ENCODE data around the gene CEACAM1.
"Not testable (repeated sequence)": the region's sequence is repeated elsewhere in the genome, so short reads cannot be mapped to it uniquely, and the experiment has no call there.

Gene CEACAM1

GRCh38 chr19:42494321-42494720 lies 34.0 kb downstream of the CEACAM1 start:
- no peak overlapping the region for H3K4me3 ChIP-seq (replicated peaks; ENCODE audit: low read depth, low read length)
- H3K36me3 ChIP-seq (ENCODE audit: control insufficient read depth, insufficient read depth, low read length), result no peaks in the 10 kb centered on the region
- no peak for DNase-seq (ENCODE audit: extremely low read depth, insufficient read length)
- no peaks in the 10 kb centered on the region for H3K27me3 ChIP-seq (replicated peaks; ENCODE audit: control insufficient read depth, insufficient read depth, low read length)
- TF ChIP-seq CTCF (IDR thresholded peaks at IDR 0.05; ENCODE audit: insufficient read depth, low read length, poor library complexity, severe bottlenecking), result no peak

- no peak for DNase-seq (ENCODE audit: extremely low read depth, insufficient read length)
- no peak overlapping the region for H3K4me3 ChIP-seq (replicated peaks; ENCODE audit: low read depth, low read length)
- no peaks in the 10 kb centered on the region for H3K27me3 ChIP-seq (replicated peaks; ENCODE audit: control insufficient read depth, insufficient read depth, low read length)
- no peak for TF ChIP-seq CTCF (IDR thresholded peaks at IDR 0.05; ENCODE audit: insufficient read depth, low read length, poor library complexity, severe bottlenecking)
- no peaks in the 10 kb centered on the region for H3K36me3 ChIP-seq (ENCODE audit: control insufficient read depth, insufficient read depth, low read length)
Observed at GRCh38 chr19:42488783-42489521, 39.3 kb downstream of the CEACAM1 start.

GRCh38 chr19:42487798-42488178 lies 40.5 kb downstream of the CEACAM1 start:
- no peaks in the 10 kb centered on the region for H3K36me3 ChIP-seq (ENCODE audit: control insufficient read depth, insufficient read depth, low read length)
- DNase-seq (ENCODE audit: extremely low read depth, insufficient read length), result no peak
- no peak for TF ChIP-seq CTCF (IDR thresholded peaks at IDR 0.05; ENCODE audit: insufficient read depth, low read length, poor library complexity, severe bottlenecking)
- no peak overlapping the region for H3K4me3 ChIP-seq (replicated peaks; ENCODE audit: low read depth, low read length)
- H3K27me3 ChIP-seq (replicated peaks; ENCODE audit: control insufficient read depth, insufficient read depth, low read length), result no peaks in the 10 kb centered on the region

DNA sequence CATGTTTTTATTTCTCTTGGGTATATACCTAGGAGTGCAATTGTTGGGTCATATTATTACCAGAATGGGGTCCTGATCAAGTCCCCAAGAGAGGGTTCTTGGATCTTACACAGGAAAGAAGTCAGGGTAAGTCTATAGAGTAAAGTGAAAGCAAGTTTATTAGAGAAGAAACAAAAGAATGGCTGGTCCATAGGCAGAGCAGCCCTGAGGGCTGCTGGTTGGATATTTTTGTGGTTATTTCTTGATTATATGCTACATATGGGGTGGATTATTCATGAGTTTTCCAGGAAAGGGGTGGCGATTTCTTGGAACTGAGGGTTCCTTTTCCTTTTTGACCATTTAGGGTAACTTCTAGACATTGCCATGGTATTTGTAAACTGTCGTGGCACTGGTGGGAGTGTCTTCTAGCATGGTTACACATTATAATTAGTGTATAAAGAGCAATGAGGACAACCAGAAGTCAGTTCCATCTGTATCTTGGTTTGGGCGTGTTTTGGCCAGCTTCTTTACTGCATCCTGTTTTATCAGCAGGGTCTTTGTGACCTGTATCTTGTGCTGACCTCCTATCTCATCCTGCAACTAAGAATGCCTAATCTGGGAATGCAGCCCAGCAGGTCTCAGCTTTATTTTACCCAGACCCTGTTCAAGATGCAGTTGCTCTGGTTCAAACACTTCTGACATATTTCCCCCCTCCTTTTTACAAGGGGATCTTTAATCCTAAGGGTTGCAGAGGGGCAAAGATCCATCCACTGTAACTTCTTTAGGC lies 41.1 kb downstream of the CEACAM1 start:
- no peak for DNase-seq (ENCODE audit: extremely low read depth, insufficient read length)
- H3K36me3 ChIP-seq (ENCODE audit: control insufficient read depth, insufficient read depth, low read length), result no peaks in the 10 kb centered on the region
- H3K27me3 ChIP-seq (replicated peaks; ENCODE audit: control insufficient read depth, insufficient read depth, low read length), result no peaks in the 10 kb centered on the region
- H3K4me3 ChIP-seq (replicated peaks; ENCODE audit: low read depth, low read length), result no peak overlapping the region
- TF ChIP-seq CTCF (IDR thresholded peaks at IDR 0.05; ENCODE audit: insufficient read depth, low read length, poor library complexity, severe bottlenecking), result no peak

DNA sequence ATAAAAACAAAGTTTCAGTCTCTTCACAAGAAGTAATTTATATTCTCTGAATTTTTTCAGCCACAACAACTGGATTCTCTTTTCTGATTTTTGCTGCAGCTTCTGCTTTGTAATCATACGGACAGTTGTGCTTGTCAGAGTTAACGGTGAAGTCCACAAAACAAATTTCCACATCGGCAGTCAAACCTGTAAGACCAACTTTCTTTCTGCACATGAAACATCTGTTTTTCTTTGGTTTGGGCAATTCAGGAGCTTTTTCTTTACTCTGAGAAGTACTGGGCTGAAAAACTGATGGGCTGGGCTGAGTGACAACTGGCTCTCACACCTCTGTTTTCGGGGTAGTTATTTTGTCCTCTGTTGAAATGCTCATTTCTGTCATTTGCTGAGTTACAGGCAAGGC lies 43.2 kb downstream of the CEACAM1 start:
- H3K36me3 ChIP-seq (ENCODE audit: control insufficient read depth, insufficient read depth, low read length); DNase-seq (ENCODE audit: extremely low read depth, insufficient read length); H3K27me3 ChIP-seq (replicated peaks; ENCODE audit: control insufficient read depth, insufficient read depth, low read length); H3K4me3 ChIP-seq (replicated peaks; ENCODE audit: low read depth, low read length): not testable (repeated sequence)

- Histone ChIP-seq H3K27me3 (replicated peaks; ENCODE audit: control insufficient read depth, insufficient read depth, low read length) (no peaks in the 10 kb centered on the region; the same call in 1 of the 2 replicates), H3K36me3 (ENCODE audit: control insufficient read depth, insufficient read depth, low read length) (no peaks in the 10 kb centered on the region), H3K4me3 (replicated peaks; ENCODE audit: low read depth, low read length) (no peak overlapping the region)
- no peak for TF ChIP-seq CTCF (IDR thresholded peaks at IDR 0.05; ENCODE audit: insufficient read depth, low read length, poor library complexity, severe bottlenecking)
- no peak for DNase-seq (ENCODE audit: extremely low read depth, insufficient read length)
Observed at GRCh38 chr19:42480335-42481095, 47.8 kb downstream of the CEACAM1 start.
